DMS79 (cell line): ENCODE measurements around the gene LMO7.

Source experiments
- DNase-seq: peaks from one replicate; lab custom pipeline; 2025; lab: John Stamatoyannopoulos, UW

LMO7 gene

DNA sequence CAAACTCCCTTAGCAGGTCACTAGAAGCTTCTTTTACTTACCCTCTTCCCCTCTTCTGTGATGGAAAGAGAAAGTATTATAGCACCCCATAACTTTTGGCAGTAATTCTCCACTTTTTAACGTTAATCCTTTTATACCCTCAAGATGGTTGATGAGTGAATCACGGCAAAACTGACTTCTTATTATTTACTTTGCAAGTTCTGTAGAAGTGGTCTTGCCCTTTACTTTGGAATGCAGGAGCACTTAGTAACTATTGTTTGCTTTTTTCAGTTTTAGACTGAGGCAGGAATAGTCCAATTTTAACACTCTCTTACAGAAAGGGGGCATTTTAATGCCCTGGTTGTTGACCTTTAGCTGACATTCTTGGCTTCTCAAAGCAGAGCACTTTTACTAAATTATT, 260.1 kb downstream of the LMO7 start:
- no peak for DNase-seq

DNA sequence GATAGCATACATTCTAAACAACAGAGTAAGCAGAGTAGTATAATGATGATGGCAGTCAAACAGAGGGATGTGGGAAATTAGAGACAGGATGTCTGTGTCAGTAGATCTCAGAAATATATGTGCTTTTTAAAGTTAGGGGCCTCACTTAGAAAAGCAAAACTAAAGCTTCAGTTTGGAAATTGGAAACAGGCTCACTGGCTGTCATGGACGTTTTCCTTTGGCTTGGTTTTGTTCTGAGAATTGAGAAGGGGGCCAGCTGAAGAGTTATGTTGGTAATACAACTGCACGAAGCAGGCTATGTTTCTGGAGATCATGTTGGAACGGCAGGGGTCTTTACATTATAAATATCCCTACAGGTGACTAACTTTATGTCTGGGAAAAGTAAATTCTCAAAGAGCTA, 261.3 kb downstream of the LMO7 start:
- DNase-seq, result no peak

DNA sequence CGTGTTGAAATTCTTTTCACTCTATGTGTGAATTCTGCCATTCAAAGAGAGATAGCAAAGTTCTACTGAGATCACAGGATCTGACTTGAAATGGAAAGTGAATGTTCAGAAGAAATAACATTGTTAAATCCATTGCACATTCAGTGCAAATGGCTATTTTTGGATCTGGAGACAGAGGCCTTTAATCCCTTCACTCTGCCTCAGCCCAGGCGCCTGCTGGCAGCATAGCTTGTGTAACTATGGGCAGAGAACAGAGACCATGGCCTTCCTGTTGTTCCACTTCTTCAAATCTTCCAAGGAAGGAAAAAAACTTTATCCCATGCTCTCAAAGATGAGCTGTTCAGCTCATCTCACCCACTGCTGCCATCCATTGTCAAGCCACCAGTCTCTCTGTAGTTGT, 265.4 kb downstream of the LMO7 start:
- no peak for DNase-seq

DNA sequence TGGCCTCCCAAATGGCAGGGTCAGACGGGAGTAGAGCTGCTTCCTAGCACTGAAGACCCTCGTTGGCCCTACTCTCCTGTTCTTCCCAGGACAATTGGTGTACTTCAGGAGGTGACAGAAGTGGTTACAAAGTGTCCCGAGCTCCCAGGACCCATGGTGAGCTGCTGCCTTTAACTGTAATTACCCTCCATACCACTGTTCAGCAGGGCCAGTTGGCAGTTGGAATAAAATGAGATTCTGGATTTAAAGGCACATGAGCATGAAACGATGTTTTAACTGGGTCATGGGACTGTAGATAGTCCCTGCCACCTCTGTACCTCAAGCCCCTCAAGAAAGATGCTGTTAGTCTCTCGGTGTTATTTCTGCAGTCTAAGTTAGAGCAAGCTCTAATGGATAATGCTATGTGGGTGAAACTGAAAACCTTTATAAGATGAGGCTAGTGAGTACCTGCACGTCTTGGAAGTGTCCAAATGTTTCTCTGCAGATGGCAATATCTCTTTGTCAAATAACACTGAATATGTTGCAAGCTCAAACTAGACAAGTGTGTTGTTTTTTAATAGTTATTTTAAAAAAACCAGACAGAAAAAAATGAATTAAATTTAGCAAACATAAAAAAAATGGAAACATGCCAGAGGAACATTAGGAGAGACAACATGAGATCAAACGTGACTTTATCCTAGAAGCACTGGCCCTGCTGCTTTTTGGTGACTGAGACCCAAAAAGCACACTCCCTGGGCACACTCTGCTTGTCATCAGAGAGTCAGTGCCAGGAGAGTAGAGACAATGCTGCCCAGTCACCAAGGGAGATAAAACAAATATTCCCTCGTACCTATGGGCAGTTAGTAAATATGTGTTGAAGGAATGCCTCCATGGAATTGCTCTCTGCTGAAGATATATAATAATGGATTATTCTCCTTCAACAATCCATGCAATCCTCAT, 266.3 kb downstream of the LMO7 start:
- DNase-seq, result no peak

DNA sequence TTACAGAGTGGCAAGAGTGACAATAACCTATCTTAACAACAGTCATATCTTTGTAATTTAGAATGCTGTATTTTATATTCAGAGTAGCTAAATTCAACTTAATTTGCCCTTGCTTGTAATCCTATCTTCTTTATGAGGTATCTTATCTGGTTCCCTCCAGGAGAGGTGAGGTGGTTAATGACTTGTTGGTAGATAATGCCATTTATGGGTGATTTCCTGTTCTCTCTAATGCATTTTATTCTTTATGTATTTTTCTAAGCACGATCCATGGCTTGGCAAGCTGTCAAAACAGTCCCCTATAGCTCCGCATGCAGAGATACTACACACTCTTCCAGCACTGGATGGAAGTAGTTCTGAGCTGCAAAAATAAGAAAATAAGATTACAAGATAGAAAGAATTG, 267.9 kb downstream of the LMO7 start:
- no peak for DNase-seq

DNA sequence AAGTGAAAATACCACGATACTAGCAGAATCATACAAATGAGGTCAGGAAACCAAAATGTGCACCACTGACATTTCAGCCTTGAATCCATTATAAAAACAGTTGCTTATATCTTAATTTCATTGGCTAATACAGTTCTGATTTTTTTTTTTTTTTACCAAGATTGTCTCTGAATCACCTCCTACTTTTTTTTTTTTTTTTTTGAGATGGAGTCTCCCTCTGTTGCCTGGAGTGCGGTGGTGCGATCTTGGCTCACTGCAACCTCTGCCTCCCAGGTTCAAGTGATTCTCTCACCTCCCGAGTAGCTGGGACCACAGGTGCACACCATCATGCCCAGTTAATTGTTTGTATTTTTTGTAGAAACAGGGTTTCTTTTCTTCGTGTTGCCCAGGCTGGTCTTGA, 270.2 kb downstream of the LMO7 start:
- DNase-seq, result no peak

DNA sequence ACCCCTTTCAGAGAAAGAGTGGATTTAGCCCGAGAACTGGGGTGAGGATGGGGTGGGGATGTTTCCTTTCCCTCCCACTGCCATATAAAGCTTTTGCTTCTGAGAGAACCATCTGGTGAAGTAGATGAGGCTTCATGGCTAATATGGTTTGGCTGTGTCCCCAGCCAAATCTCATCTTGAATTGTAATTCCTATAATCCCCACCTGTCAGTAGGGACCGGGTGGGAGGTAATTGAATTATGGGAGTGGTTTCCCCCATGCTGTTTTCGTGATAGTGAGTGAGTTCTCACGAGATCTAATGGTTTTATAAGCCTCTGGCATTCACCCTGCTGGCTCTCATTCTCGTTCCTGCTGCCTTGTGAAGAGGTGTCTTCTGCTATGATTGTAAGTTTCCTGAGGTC, 270.9 kb downstream of the LMO7 start:
- no peak for DNase-seq

DNA sequence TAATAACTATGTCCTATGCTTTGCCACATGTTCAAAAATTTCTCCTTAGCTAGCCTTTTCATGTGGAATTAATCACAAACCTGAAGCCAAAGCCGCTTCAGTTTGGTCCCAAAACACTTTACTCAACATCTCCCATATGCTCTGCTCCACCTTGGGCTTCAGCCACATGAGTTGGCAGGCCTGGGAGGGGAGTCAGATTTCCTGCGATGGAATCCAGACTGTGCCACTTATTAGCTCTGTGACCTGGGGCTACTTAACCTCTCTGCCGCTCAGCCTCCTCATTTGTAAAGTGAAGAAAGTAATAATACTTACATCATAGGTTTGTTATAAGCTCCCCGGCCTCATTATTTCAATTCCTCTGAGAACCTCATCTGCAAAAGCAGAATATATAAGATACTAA, 272.0 kb downstream of the LMO7 start:
- no peak for DNase-seq
